SK-N-MC (cell line): ENCODE results near the gene CCR5AS.

Experiments used
- DNase-seq: peaks from one replicate; pipeline ENCODE4 v3.0.0-alpha.2; 2011; ENCODE audit warnings: low read depth, low spot score
- H3K27ac ChIP-seq: fragments of 200-600 bp; sonication (generic); 2 replicates; pipeline ENCODE4 v1.5.1; 2016; ENCODE audit warnings: mixed run types
- H3K36me3 ChIP-seq: fragments of 200-600 bp; sonication (generic); 2 replicates; pipeline ENCODE4 v1.6.1; 2017; ENCODE audit warnings: antibody characterized with exemption, low read length, mixed read lengths; ENCODE audit not compliant: insufficient read depth
- H3K4me3 ChIP-seq: fragments of 200-600 bp; sonication (generic); 2 replicates; pipeline ENCODE4 v1.5.1; 2016
- H3K9ac ChIP-seq: fragments of 200-600 bp; sonication (generic); 2 replicates; pipeline ENCODE4 v1.8.0; 2017; ENCODE audit warnings: mixed run types, mixed read lengths; ENCODE audit not compliant: insufficient read length
- H3K9me3 ChIP-seq: fragments of 200-600 bp; sonication (generic); 2 replicates; pipeline ENCODE4 v1.6.1; 2017; ENCODE audit warnings: low read depth, mild to moderate bottlenecking, antibody characterized with exemption, low read length, moderate library complexity, mixed read lengths
- EZH2 ChIP-seq: fragments of 200-600 bp; sonication (generic); IDR thresholded peaks from one replicate; pipeline ENCODE4 v1.6.1; 2017; ENCODE audit warnings: antibody characterized with exemption
- FOXP2 ChIP-seq: optimal IDR thresholded peaks from 2 replicates; pipeline ENCODE3; 2011; ENCODE audit warnings: mild to moderate bottlenecking, moderate library complexity; ENCODE audit not compliant: insufficient read depth; ENCODE audit errors: extremely low read length, control extremely low read depth
- POLR2AphosphoS5 ChIP-seq: IDR thresholded peaks from 2 replicates; pipeline ENCODE4 v1.6.1; 2012; ENCODE audit warnings: mild to moderate bottlenecking, low read depth, low read length, borderline replicate concordance

The CCR5AS gene

GRCh38 chr3:46406788-46407611, at the start of gene CCR5AS, which contains the start of gene CCRL2:
TSS of gene CCR5AS (minus strand) at chr3:46407066.
TSS of gene CCRL2 (plus strand) at chr3:46407259. CDS start at chr3:46408080, 821 bp downstream.
- no peak for DNase-seq
- H3K36me3 ChIP-seq, result no peaks in the 10 kb centered on the region
- H3K9ac ChIP-seq, result no peak within 1 kb of the TSS
- no peak within 1 kb of the TSS for H3K27ac ChIP-seq
- TF ChIP-seq EZH2 (no peak), POLR2AphosphoS5 (no peak)
- no peak within 1 kb of the TSS for H3K4me3 ChIP-seq
- H3K9me3 ChIP-seq, result no peaks in the 10 kb centered on the region

GRCh38 chr3:46456118-46456517, 49.3 kb upstream of the CCR5AS start:
- no peaks in the 10 kb centered on the region for H3K9me3 ChIP-seq
- no peak for DNase-seq
- no peak overlapping the region for H3K27ac ChIP-seq
- no peak overlapping the region for H3K9ac ChIP-seq
- no peak for TF ChIP-seq FOXP2
- TF ChIP-seq EZH2, result no peak
- no peak for TF ChIP-seq POLR2AphosphoS5
- H3K4me3 ChIP-seq, result no peak overlapping the region
- no peaks in the 10 kb centered on the region for H3K36me3 ChIP-seq

GRCh38 chr3:46455231-46456115, 48.6 kb upstream of the CCR5AS start:
- no peak for DNase-seq
- Histone ChIP-seq H3K36me3 (no peaks in the 10 kb centered on the region), H3K9ac (no peak overlapping the region), H3K9me3 (no peaks in the 10 kb centered on the region), H3K4me3 (no peak overlapping the region), H3K27ac (no peak overlapping the region)
- TF ChIP-seq POLR2AphosphoS5 (no peak), FOXP2 (no peak), EZH2 (no peak)

GRCh38 chr3:46454606-46455005, 47.7 kb upstream of the CCR5AS start:
- DNase-seq, result no peak
- no peaks in the 10 kb centered on the region for H3K9me3 ChIP-seq
- TF ChIP-seq POLR2AphosphoS5, result no peak
- TF ChIP-seq EZH2, result no peak
- no peak for TF ChIP-seq FOXP2
- H3K36me3 ChIP-seq, result no peaks in the 10 kb centered on the region
- no peak overlapping the region for H3K4me3 ChIP-seq
- no peak overlapping the region for H3K9ac ChIP-seq
- no peak overlapping the region for H3K27ac ChIP-seq

- H3K4me3 ChIP-seq, result no peak overlapping the region
- H3K36me3 ChIP-seq, result no peaks in the 10 kb centered on the region
- no peak overlapping the region for H3K9ac ChIP-seq
- no peak for DNase-seq
- no peak overlapping the region for H3K27ac ChIP-seq
- TF ChIP-seq POLR2AphosphoS5 (no peak), EZH2 (no peak), FOXP2 (no peak)
- no peaks in the 10 kb centered on the region for H3K9me3 ChIP-seq
Observed at GRCh38 chr3:46454209-46454595, 47.3 kb upstream of the CCR5AS start.

GRCh38 chr3:46453526-46454208, 46.8 kb upstream of the CCR5AS start:
- H3K27ac ChIP-seq, result no peak overlapping the region
- no peak overlapping the region for H3K9ac ChIP-seq
- no peak for TF ChIP-seq FOXP2
- no peak for TF ChIP-seq POLR2AphosphoS5
- TF ChIP-seq EZH2, result no peak
- H3K4me3 ChIP-seq, result no peak overlapping the region
- H3K36me3 ChIP-seq, result no peaks in the 10 kb centered on the region
- no peaks in the 10 kb centered on the region for H3K9me3 ChIP-seq
- DNase-seq, result no peak

- Histone ChIP-seq H3K36me3 (no peaks in the 10 kb centered on the region), H3K27ac (no peak overlapping the region), H3K9me3 (no peaks in the 10 kb centered on the region), H3K9ac (no peak overlapping the region), H3K4me3 (no peak overlapping the region)
- DNase-seq, result no peak
- TF ChIP-seq EZH2 (no peak), FOXP2 (no peak)
Observed at GRCh38 chr3:46449755-46450552, 43.1 kb upstream of the CCR5AS start.
